H1 (cell line): ENCODE measurements around the gene FXN. TPM values are rescaled to one million over a fixed set of nuclear protein-coding genes. Genes with fewer than 3 reads are reported as not detected.

Source experiments
- ASH2L ChIP-seq: fragments of 200-600, 300-600 bp; sonication (generic); IDR thresholded peaks from one replicate; pipeline ENCODE4 v1.7.1; 2017; ENCODE audit warnings: low read length
- BCL11A ChIP-seq, 2 experiments: IDR thresholded peaks; one replicate each; pipeline ENCODE4 v1.6.1; 2011; ENCODE audit warnings: low read depth in 2 of 2, low read length in 2 of 2, mild to moderate bottlenecking in 2 of 2
- CBX8 ChIP-seq: fragments of 300-800, 300-1000 bp; sonication (generic); IDR thresholded peaks from 2 replicates; pipeline ENCODE4 v1.7.1; 2016; ENCODE audit warnings: low read depth, low read length, borderline replicate concordance
- CHD1 ChIP-seq: IDR thresholded peaks from 2 replicates; pipeline ENCODE4 v1.6.1; 2012; ENCODE audit warnings: low read depth, low read length, improper control_type of control experiment
- CREB1 ChIP-seq: IDR thresholded peaks from 2 replicates; pipeline ENCODE4 v1.6.1; 2012; ENCODE audit warnings: inconsistent platforms
- EP300 ChIP-seq, 2 experiments: IDR thresholded peaks; 1 replicate in 1 of 2; 2 replicates in 1 of 2; pipeline ENCODE4 v1.6.1; 2011 to 2012; ENCODE audit warnings: low read depth in 2 of 2, low read length in 2 of 2, mild to moderate bottlenecking in 2 of 2, borderline replicate concordance in 1 of 2, inconsistent platforms in 1 of 2, moderate library complexity in 1 of 2
- FOSL1 ChIP-seq: IDR thresholded peaks from 2 replicates; pipeline ENCODE4 v1.6.1; 2011; ENCODE audit warnings: mild to moderate bottlenecking, low read depth, low read length, moderate library complexity; ENCODE audit not compliant: insufficient read depth
- GABPA ChIP-seq: IDR thresholded peaks from 2 replicates; pipeline ENCODE4 v1.6.1; 2011; ENCODE audit warnings: mild to moderate bottlenecking, low read length, moderate library complexity, borderline replicate concordance; ENCODE audit not compliant: insufficient read depth
- HDAC2 ChIP-seq, 2 experiments: fragments of 300-600 bp in 1 of 2; sonication (generic) in 1 of 2; IDR thresholded peaks; 2 replicates each; pipeline ENCODE4 v1.6.1; 2011 to 2012; ENCODE audit warnings: low read depth in 2 of 2, low read length in 2 of 2, mild to moderate bottlenecking in 2 of 2, moderate library complexity in 2 of 2, borderline replicate concordance in 1 of 2, inconsistent platforms in 1 of 2
- NRF1 ChIP-seq: IDR thresholded peaks from 2 replicates; pipeline ENCODE4 v1.6.1; 2011; ENCODE audit warnings: mild to moderate bottlenecking, low read depth, low read length, improper control_type of control experiment
- POLR2A ChIP-seq, 2 experiments: IDR thresholded peaks; 1 replicate in 1 of 2; 2 replicates in 1 of 2; pipeline ENCODE4 v1.6.1; 2011; ENCODE audit warnings: low read depth in 2 of 2, low read length in 2 of 2, mild to moderate bottlenecking in 2 of 2; ENCODE audit errors: control extremely low read depth in 1 of 2
- RAD21 ChIP-seq, 2 experiments: IDR thresholded peaks in 1 of 2; conservative IDR thresholded peaks in 1 of 2; 2 replicates each; pipeline ENCODE4 v1.6.1; 2011; ENCODE audit warnings: low read depth in 2 of 2, low read length in 2 of 2, improper control_type of control experiment in 1 of 2, inconsistent platforms in 1 of 2, mild to moderate bottlenecking in 1 of 2, moderate library complexity in 1 of 2
- RFX5 ChIP-seq: IDR thresholded peaks from 2 replicates; pipeline ENCODE4 v1.6.1; 2011; ENCODE audit warnings: low read depth, low read length, improper control_type of control experiment, borderline replicate concordance
- polyA plus RNA-seq, 7 experiments: library from polyadenylated mRNA; depleted of rRNA in 3 of 7; stranded (reverse) in 5 of 7; unstranded in 2 of 7; fragments of >200 nt in 5 of 7; fragments of 200-250 nt in 2 of 7; gene quantifications; 1 replicate in 5 of 7; 2 replicates in 1 of 7; 4 replicates in 1 of 7; pipeline versions ENCODE4 v1.2.1 to v1.2.3, GENCODE V29; 2011 to 2013; ENCODE audit warnings: missing spikeins in 2 of 7, mixed read lengths in 2 of 7
- total RNA-seq: library from RNA; stranded (reverse); fragmentation: NEBNext Ultra II Directional; extraction: Animal tissue kit (Norgen Biotek cat#: 25700); gene quantifications from 2 replicates; pipeline ENCODE4 v1.2.1, GENCODE V29; 2021
- TF ChIP-seq, protein P1 (sequence below): IDR thresholded peaks from 2 replicates; pipeline ENCODE4 v1.6.1; 2011; ENCODE audit warnings: low read length, improper control_type of control experiment
- TF ChIP-seq, protein P2 (sequence below): IDR thresholded peaks from 2 replicates; pipeline ENCODE4 v1.6.1; 2011; ENCODE audit warnings: low read depth, mild to moderate bottlenecking, low read length; ENCODE audit not compliant: insufficient read depth
- TF ChIP-seq, protein P3 (sequence below): IDR thresholded peaks from 2 replicates; pipeline ENCODE4 v1.6.1; 2012; ENCODE audit warnings: inconsistent platforms
- TF ChIP-seq, protein P4 (sequence below): IDR thresholded peaks from 2 replicates; pipeline ENCODE4 v1.6.1; 2012; ENCODE audit warnings: inconsistent platforms

Gene FXN
- total and polyA plus RNA-seq, 2 of the 8 experiments (the other 6 are each of a cell fraction or from before 2014, with no cell fraction given) = 34.2 to 37.5 TPM

DNA sequence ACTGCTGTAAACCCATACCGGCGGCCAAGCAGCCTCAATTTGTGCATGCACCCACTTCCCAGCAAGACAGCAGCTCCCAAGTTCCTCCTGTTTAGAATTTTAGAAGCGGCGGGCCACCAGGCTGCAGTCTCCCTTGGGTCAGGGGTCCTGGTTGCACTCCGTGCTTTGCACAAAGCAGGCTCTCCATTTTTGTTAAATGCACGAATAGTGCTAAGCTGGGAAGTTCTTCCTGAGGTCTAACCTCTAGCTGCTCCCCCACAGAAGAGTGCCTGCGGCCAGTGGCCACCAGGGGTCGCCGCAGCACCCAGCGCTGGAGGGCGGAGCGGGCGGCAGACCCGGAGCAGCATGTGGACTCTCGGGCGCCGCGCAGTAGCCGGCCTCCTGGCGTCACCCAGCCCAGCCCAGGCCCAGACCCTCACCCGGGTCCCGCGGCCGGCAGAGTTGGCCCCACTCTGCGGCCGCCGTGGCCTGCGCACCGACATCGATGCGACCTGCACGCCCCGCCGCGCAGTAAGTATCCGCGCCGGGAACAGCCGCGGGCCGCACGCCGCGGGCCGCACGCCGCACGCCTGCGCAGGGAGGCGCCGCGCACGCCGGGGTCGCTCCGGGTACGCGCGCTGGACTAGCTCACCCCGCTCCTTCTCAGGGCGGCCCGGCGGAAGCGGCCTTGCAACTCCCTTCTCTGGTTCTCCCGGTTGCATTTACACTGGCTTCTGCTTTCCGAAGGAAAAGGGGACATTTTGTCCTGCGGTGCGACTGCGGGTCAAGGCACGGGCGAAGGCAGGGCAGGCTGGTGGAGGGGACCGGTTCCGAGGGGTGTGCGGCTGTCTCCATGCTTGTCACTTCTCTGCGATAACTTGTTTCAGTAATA is at the start of gene FXN (continued):
- no peak; a peak in 1 of 3 replicates for TF ChIP-seq EP300 (IDR thresholded peaks at IDR 0.05; ENCODE audit: borderline replicate concordance in 1 of 2, low read depth in 2 of 2, low read length in 2 of 2)
- TF ChIP-seq, protein P1, sequence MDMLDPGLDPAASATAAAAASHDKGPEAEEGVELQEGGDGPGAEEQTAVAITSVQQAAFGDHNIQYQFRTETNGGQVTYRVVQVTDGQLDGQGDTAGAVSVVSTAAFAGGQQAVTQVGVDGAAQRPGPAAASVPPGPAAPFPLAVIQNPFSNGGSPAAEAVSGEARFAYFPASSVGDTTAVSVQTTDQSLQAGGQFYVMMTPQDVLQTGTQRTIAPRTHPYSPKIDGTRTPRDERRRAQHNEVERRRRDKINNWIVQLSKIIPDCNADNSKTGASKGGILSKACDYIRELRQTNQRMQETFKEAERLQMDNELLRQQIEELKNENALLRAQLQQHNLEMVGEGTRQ = no peak; the same call in 1 of the 2 replicates
- no peak for TF ChIP-seq CHD1
- TF ChIP-seq HDAC2 (IDR thresholded peaks at IDR 0.05; ENCODE audit: borderline replicate concordance in 1 of 2, low read depth in 2 of 2, low read length in 2 of 2) = peak; percentile 34 to 99; a peak in 3 of 4 replicates
- peak; percentile 80 to 81 for TF ChIP-seq POLR2A (IDR thresholded peaks at IDR 0.05; ENCODE audit: control extremely low read depth in 1 of 2, low read depth in 2 of 2, low read length in 2 of 2)
- TF ChIP-seq GABPA = peak; percentile 59; the same call in 1 of the 2 replicates
- no peak for TF ChIP-seq RFX5
- TF ChIP-seq, protein P2, sequence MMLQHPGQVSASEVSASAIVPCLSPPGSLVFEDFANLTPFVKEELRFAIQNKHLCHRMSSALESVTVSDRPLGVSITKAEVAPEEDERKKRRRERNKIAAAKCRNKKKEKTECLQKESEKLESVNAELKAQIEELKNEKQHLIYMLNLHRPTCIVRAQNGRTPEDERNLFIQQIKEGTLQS = no peak
- TF ChIP-seq, protein P3, sequence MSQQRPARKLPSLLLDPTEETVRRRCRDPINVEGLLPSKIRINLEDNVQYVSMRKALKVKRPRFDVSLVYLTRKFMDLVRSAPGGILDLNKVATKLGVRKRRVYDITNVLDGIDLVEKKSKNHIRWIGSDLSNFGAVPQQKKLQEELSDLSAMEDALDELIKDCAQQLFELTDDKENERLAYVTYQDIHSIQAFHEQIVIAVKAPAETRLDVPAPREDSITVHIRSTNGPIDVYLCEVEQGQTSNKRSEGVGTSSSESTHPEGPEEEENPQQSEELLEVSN = no peak
- no peak for TF ChIP-seq CBX8
- TF ChIP-seq FOSL1 = no peak
- TF ChIP-seq RAD21 (IDR thresholded peaks at IDR 0.05 in 1 of 2, conservative IDR thresholded peaks at IDR 0.05 in 1 of 2; ENCODE audit: low read depth in 2 of 2, low read length in 2 of 2) = peak; percentile 70 to 83
- TF ChIP-seq ASH2L = peak; percentile 61
- TF ChIP-seq NRF1 = peak; percentile 54
- no peak for TF ChIP-seq BCL11A (IDR thresholded peaks at IDR 0.05; ENCODE audit: low read depth in 2 of 2, low read length in 2 of 2)
- TF ChIP-seq CREB1 = peak; percentile 60
- TF ChIP-seq, protein P4, sequence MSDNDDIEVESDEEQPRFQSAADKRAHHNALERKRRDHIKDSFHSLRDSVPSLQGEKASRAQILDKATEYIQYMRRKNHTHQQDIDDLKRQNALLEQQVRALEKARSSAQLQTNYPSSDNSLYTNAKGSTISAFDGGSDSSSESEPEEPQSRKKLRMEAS = peak; percentile 82
